Caco-2 (cell line): ENCODE measurements around the gene GEMIN5. TPM values are rescaled to one million over a fixed set of nuclear protein-coding genes. Genes with fewer than 3 reads are reported as not detected.

Experiments used
- BruUV-seq: library from RNA; stranded (reverse); fragments of 400-500 nt; replicated peaks from 2 replicates; lab custom pipeline; 2021; lab: Mats Ljungman, UMichigan
- CTCF ChIA-PET: fragments of 300-600 bp; sonication (Branson Sonifier 250); formaldehyde crosslinking; loops from one replicate; lab custom pipeline; 2022; ENCODE audit warnings: antibody characterized with exemption; lab: Charles Lee
- POLR2A ChIA-PET: fragments of 300-600 bp; sonication (Branson Sonifier 250); formaldehyde crosslinking; loops from one replicate; lab custom pipeline; 2022; ENCODE audit warnings: antibody characterized with exemption; lab: Charles Lee
- DNase-seq, 2 experiments: peaks; one replicate each; pipeline versions ENCODE4 v3.0.0 to v3.0.0-alpha.2; 2020 to 2022
- H3K27me3 ChIP-seq: replicated peaks from 2 replicates; pipeline ENCODE4 v1.6.0; 2011; ENCODE audit warnings: low read length; ENCODE audit not compliant: control insufficient read depth, insufficient read depth
- H3K36me3 ChIP-seq: 2 replicates; pipeline ENCODE4 v1.5.1; 2011; ENCODE audit warnings: low read length; ENCODE audit not compliant: control insufficient read depth, insufficient read depth
- H3K4me1 ChIP-seq: fragments of 250-450 bp; sonication (Bioruptor Pico); 2 replicates; pipeline ENCODE4 v1.5.1; 2020; ENCODE audit warnings: mild to moderate bottlenecking
- H3K4me3 ChIP-seq: 2 replicates; pipeline ENCODE4 v1.5.1; 2011; ENCODE audit warnings: low read depth, mild to moderate bottlenecking, control low read depth, low read length
- H3K9me3 ChIP-seq: fragments of 250-450 bp; sonication (Bioruptor Pico); 2 replicates; pipeline ENCODE4 v1.5.1; 2020; ENCODE audit warnings: mild to moderate bottlenecking, moderate library complexity
- H3K27ac Mint-ChIP-seq: one replicate; pipeline ENCODE4 v1.8.0; 2022; ENCODE audit warnings: mixed read lengths; ENCODE audit not compliant: unreplicated experiment
- H3K27me3 Mint-ChIP-seq: one replicate; pipeline ENCODE4 v1.8.0; 2022; ENCODE audit warnings: mixed read lengths; ENCODE audit not compliant: insufficient read depth, unreplicated experiment
- H3K36me3 Mint-ChIP-seq: one replicate; pipeline ENCODE4 v1.8.0; 2022; ENCODE audit warnings: mild to moderate bottlenecking, mixed read lengths; ENCODE audit not compliant: insufficient read depth, unreplicated experiment
- H3K4me1 Mint-ChIP-seq: one replicate; pipeline ENCODE4 v1.8.0; 2022; ENCODE audit warnings: low read depth, mixed read lengths; ENCODE audit not compliant: unreplicated experiment
- H3K4me3 Mint-ChIP-seq: one replicate; pipeline ENCODE4 v1.8.0; 2022; ENCODE audit warnings: mild to moderate bottlenecking, moderate library complexity, mixed read lengths; ENCODE audit not compliant: unreplicated experiment
- H3K9me3 Mint-ChIP-seq: one replicate; pipeline ENCODE4 v1.8.0; 2022; ENCODE audit warnings: mixed read lengths; ENCODE audit not compliant: unreplicated experiment
- CTCF ChIP-seq, 2 experiments: fragments of 200-600 bp in 1 of 2; IDR thresholded peaks; 1 replicate in 1 of 2; 2 replicates in 1 of 2; pipeline versions ENCODE4 v1.5.1 to v1.8.0; 2011 to 2022; ENCODE audit warnings: antibody characterized with exemption in 1 of 2, control low read depth in 1 of 2, inconsistent platforms in 1 of 2, low read depth in 1 of 2, low read length in 1 of 2, mild to moderate bottlenecking in 1 of 2, moderate library complexity in 1 of 2; ENCODE audit not compliant: insufficient read depth in 1 of 2, severe bottlenecking in 1 of 2, unreplicated experiment in 1 of 2
- intact Hi-C: fragments of 100-400 bp; cut with micrococcal nuclease; formaldehyde crosslinking; loops from one replicate; pipeline ENCODE4 v1.10.0; 2022; ENCODE audit not compliant: unreplicated experiment
- total RNA-seq: library from RNA; stranded (reverse); gene quantifications from 2 replicates; pipeline ENCODE4 v1.2.3, GENCODE V29; 2022

The GEMIN5 gene
- total RNA-seq, 1 experiment from 2014 or later = 20.7 TPM

- ChIA-PET POLR2A (no interaction called here), CTCF (no interaction called here)
- DNase-seq = no peak
- TF ChIP-seq CTCF (IDR thresholded peaks at IDR 0.05; ENCODE audit: insufficient read depth in 1 of 2, low read depth in 1 of 2, low read length in 1 of 2, severe bottlenecking in 1 of 2, unreplicated experiment in 1 of 2) = no peak
- no peak overlapping the region for H3K4me3 ChIP-seq
- H3K4me3 Mint-ChIP-seq = no peak overlapping the region
- no peaks in the 10 kb centered on the region for H3K27me3 Mint-ChIP-seq
- no TSS peak for BruUV-seq
- no peaks in the 10 kb centered on the region for H3K27me3 ChIP-seq
- H3K4me1 Mint-ChIP-seq = peaks cover 8% of the 10 kb centered on the region
- peaks cover 6% of the 10 kb centered on the region for H3K36me3 Mint-ChIP-seq
- H3K4me1 ChIP-seq = peaks cover 14% of the 10 kb centered on the region
- H3K9me3 ChIP-seq = no peaks in the 10 kb centered on the region
- H3K27ac Mint-ChIP-seq = no peak overlapping the region
- H3K9me3 Mint-ChIP-seq = no peaks in the 10 kb centered on the region
- intact Hi-C loops = loop anchor here (1.0 to 5.0 kb wide), 2 partner anchors 84 to 297 kb away; no protein-coding TSS in a partner anchor
- peaks cover 1% of the 10 kb centered on the region; the same call in 1 of the 2 replicates for H3K36me3 ChIP-seq
Observed at GRCh38 chr5:154944716-154945115, 6.7 kb upstream of the GEMIN5 start.

DNA sequence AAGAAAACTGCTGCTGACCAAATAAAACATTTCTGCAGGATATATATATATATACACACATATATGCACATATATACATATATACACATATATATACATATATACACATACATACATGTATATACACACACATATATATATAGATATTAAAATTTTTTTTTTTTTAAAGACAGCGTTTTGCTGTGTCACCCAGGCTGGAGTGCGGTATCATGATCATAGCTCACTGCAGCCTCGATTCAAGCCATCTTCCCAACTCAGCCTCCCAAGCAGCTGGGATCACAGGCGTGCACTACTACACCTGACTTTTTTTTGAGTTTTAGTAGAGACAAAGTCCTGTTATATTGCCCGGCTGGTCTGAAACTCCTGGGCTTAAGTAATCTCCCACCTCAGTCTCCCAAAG is 5.5 kb upstream of the GEMIN5 start:
- no peak for DNase-seq
- H3K4me1 ChIP-seq = peaks cover 14% of the 10 kb centered on the region
- Mint-ChIP-seq H3K4me1 (peaks cover 14% of the 10 kb centered on the region), H3K27me3 (no peaks in the 10 kb centered on the region), H3K4me3 (no peak overlapping the region), H3K27ac (no peak overlapping the region), H3K36me3 (peaks cover 6% of the 10 kb centered on the region), H3K9me3 (no peaks in the 10 kb centered on the region)
- no peak overlapping the region for H3K4me3 ChIP-seq
- intact Hi-C loops = loop anchor here (5.0 kb wide), 1 partner anchor 296 kb away; no protein-coding TSS in a partner anchor
- no peaks in the 10 kb centered on the region for H3K9me3 ChIP-seq
- CTCF ChIA-PET = no interaction called here
- POLR2A ChIA-PET = no interaction called here
- H3K27me3 ChIP-seq = no peaks in the 10 kb centered on the region
- TF ChIP-seq CTCF (IDR thresholded peaks at IDR 0.05; ENCODE audit: insufficient read depth in 1 of 2, low read depth in 1 of 2, low read length in 1 of 2, severe bottlenecking in 1 of 2, unreplicated experiment in 1 of 2) = no peak
- peaks cover 1% of the 10 kb centered on the region; the same call in 1 of the 2 replicates for H3K36me3 ChIP-seq
- BruUV-seq = no TSS peak

DNA sequence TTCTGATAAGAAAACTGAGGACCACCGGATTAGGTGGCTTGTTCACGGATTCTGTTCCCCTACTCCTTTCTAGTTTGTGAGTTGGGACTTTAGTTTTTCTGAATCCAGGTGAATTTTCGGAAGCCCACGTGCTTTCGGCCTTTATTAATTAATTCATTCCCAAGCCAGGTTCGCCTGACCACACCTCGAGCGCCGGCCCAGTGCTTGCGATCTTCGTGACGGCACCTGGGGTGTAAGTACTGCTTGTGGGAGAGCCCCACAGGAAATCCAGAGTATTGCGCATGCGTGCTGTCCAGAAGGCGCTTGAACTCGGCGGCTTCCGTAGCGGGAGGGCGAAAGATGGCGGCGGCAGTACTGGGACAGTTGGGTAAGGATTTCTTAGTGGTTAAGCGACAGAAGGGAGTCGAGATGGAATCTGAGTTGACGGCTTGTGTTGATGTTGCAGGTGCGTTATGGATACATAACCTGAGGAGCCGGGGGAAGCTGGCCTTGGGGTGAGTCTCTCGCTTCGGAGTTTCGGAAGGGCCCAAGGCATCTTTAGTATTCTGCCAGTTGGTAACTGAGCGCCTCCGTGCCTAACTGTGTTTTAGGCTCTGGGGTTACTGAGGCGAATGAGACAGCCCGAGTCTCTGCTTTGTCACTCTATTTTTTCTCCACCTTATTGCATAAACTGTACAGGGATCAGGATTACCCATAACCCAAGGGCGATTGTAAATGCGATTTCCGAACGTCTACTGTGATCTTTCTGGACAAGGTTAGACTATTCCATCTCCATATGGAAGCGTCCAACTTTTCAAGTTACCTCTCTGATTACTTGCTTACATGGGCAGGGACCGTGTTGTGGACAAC is 3.0 kb upstream of the GEMIN5 start, which contains the start of gene MRPL22:
Gene MRPL22, plus strand, starts transcription at position 302 of the 849 bp plus-strand sequence. Its CDS starts 38 bp downstream, at position 340.
- ChIA-PET CTCF (no interaction called here), POLR2A (no interaction called here)
- peaks cover 1% of the 10 kb centered on the region; the same call in 1 of the 2 replicates for H3K36me3 ChIP-seq
- no peaks in the 10 kb centered on the region for H3K9me3 ChIP-seq
- H3K27ac Mint-ChIP-seq = peak within 1 kb of the TSS; percentile 90
- intact Hi-C loops = loop anchor here (5.0 kb wide), 1 partner anchor 294 kb away; no protein-coding TSS in a partner anchor
- no peak for TF ChIP-seq CTCF (IDR thresholded peaks at IDR 0.05; ENCODE audit: insufficient read depth in 1 of 2, low read depth in 1 of 2, low read length in 1 of 2, severe bottlenecking in 1 of 2, unreplicated experiment in 1 of 2)
- BruUV-seq = TSS peak; percentile 58
- H3K36me3 Mint-ChIP-seq = peaks cover 6% of the 10 kb centered on the region
- H3K27me3 ChIP-seq = no peaks in the 10 kb centered on the region
- DNase-seq = peak; percentile 93 to 95
- H3K4me1 Mint-ChIP-seq = peaks cover 14% of the 10 kb centered on the region
- H3K4me3 ChIP-seq = peak within 1 kb of the TSS; percentile 65
- peaks cover 14% of the 10 kb centered on the region for H3K4me1 ChIP-seq
- peak within 1 kb of the TSS; percentile 93 for H3K4me3 Mint-ChIP-seq
- H3K9me3 Mint-ChIP-seq = no peaks in the 10 kb centered on the region
- no peaks in the 10 kb centered on the region for H3K27me3 Mint-ChIP-seq
